Activated naive CD4-positive, alpha-beta T cell treated with anti-CD3 and anti-CD28 coated beads, Interleukin-2, amount 10 ng/mL, durations not matched to agents 7 days and 5 days (primary cell): ENCODE measurements around the gene LOXL1.
A peak's percentile ranks its signal among the peaks of the same experiment; 100 is the strongest.

Experiments used
- CTCF ChIA-PET: fragments of 350-600 bp; sonication (Branson Sonifier 250); formaldehyde crosslinking; loops from one replicate; lab custom pipeline; 2021; ENCODE audit warnings: antibody characterized with exemption; lab: Charles Lee
- DNase-seq: peaks from one replicate; pipeline ENCODE4 v3.0.0-alpha.2; 2020
- H3K27ac Mint-ChIP-seq: one replicate; pipeline ENCODE4 v1.8.0; 2021; ENCODE audit warnings: mild to moderate bottlenecking, moderate library complexity, mixed read lengths
- H3K27me3 Mint-ChIP-seq: one replicate; pipeline ENCODE4 v1.8.0; 2021; ENCODE audit warnings: mild to moderate bottlenecking, mixed read lengths
- H3K36me3 Mint-ChIP-seq: one replicate; pipeline ENCODE4 v1.8.0; 2021; ENCODE audit warnings: mixed read lengths
- H3K4me1 Mint-ChIP-seq: one replicate; pipeline ENCODE4 v1.8.0; 2021; ENCODE audit warnings: mixed read lengths
- H3K4me3 Mint-ChIP-seq: one replicate; pipeline ENCODE4 v1.8.0; 2021; ENCODE audit warnings: mild to moderate bottlenecking, moderate library complexity, mixed read lengths
- H3K9me3 Mint-ChIP-seq: one replicate; pipeline ENCODE4 v1.8.0; 2021; ENCODE audit warnings: mixed read lengths

Gene LOXL1, protein sequence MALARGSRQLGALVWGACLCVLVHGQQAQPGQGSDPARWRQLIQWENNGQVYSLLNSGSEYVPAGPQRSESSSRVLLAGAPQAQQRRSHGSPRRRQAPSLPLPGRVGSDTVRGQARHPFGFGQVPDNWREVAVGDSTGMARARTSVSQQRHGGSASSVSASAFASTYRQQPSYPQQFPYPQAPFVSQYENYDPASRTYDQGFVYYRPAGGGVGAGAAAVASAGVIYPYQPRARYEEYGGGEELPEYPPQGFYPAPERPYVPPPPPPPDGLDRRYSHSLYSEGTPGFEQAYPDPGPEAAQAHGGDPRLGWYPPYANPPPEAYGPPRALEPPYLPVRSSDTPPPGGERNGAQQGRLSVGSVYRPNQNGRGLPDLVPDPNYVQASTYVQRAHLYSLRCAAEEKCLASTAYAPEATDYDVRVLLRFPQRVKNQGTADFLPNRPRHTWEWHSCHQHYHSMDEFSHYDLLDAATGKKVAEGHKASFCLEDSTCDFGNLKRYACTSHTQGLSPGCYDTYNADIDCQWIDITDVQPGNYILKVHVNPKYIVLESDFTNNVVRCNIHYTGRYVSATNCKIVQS

DNA sequence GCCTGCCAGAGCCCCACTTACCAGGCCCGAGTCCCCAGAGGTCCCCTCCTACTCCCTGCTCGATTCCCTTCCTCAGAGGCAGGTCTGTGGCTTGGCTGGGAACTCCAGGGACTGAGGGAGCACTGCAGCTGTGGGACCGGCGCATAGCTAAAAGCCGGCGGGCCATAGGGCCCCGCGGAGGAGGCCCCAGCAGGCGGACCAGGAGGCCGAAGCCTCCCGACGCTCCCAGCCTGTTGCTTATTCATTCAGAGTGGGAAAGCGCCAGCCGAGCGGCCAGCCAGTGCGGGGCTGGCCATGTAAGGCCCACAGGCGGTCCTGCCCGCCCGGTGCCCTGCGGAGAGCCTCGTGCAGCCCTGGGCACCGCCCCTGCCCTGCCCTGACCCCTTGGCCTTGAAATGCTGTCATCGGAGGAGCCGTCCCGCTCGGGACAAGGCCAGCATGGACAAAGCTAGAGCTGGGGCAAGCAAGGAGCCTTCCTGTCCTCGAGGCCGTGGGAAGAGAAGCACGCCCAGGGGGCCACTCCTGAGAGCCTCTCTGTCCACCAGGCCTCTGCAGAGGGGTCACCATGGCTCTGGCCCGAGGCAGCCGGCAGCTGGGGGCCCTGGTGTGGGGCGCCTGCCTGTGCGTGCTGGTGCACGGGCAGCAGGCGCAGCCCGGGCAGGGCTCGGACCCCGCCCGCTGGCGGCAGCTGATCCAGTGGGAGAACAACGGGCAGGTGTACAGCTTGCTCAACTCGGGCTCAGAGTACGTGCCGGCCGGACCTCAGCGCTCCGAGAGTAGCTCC is at the start of gene LOXL1:
LOXL1 (plus strand) TSS at position 244 of the 784 bp plus-strand sequence; CDS start at position 566, 322 bp downstream.
- Mint-ChIP-seq H3K36me3 (peaks cover 2% of the 10 kb centered on the region), H3K27me3 (peaks cover 48% of the 10 kb centered on the region), H3K4me3 (peak within 1 kb of the TSS; percentile 64), H3K27ac (no peak within 1 kb of the TSS), H3K9me3 (no peaks in the 10 kb centered on the region), H3K4me1 (peaks cover 62% of the 10 kb centered on the region)
- no peak for DNase-seq
- CTCF ChIA-PET = interaction anchor here (1.2 to 4.6 kb wide), 7 partner anchors 12 to 32 kb away, joined by 5 to 34 read pairs (median 8); no protein-coding TSS in a partner anchor

- Mint-ChIP-seq H3K4me1 (no peaks in the 10 kb centered on the region), H3K27me3 (peaks cover 30% of the 10 kb centered on the region), H3K27ac (no peak overlapping the region), H3K9me3 (no peaks in the 10 kb centered on the region), H3K36me3 (no peaks in the 10 kb centered on the region), H3K4me3 (no peak overlapping the region)
- CTCF ChIA-PET = interaction anchor here (0.6 to 1.2 kb wide), 3 partner anchors 8 to 753 kb away, joined by 3 read pairs; no protein-coding TSS in a partner anchor
- no peak for DNase-seq
Observed at GRCh38 chr15:73879426-73879825, 46.8 kb upstream of the LOXL1 start.

DNA sequence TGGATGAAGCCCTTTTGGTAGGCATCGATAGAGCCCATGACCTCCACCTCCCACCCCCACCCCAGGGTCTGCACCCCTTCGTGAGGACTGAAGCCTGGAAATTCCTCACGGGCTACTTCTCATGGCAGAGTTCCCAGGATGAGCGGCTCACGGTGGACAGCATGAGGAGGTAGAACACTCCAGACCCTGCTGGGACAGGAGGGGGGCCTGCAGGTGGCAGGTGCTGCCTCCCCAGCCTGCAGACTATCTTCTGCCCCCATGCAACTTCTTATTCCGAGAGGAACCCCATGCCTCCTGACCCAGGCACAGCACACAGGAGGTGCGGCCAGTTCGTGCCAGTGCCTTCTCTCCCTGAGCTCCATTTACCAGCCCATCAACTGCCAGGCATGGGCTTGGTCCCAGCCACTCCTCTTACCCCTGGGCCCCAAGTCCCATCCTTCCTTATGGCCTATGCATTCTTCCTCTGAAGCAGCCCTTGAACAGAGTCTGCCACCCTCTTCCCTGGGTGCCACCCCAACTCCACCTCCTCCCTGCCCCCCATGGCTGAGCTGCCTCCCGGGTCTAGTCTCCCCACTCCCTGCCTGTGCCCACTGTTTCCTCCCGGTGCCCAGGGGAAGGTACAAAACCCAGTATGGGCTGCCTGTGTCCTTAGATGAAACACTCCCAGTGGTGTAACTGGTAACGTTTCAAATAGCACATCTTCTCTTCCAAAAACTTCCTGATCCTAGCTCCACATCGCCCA is 44.5 kb upstream of the LOXL1 start:
- Mint-ChIP-seq H3K27me3 (peaks cover 28% of the 10 kb centered on the region), H3K36me3 (no peaks in the 10 kb centered on the region), H3K4me3 (no peak overlapping the region), H3K9me3 (no peaks in the 10 kb centered on the region), H3K27ac (no peak overlapping the region), H3K4me1 (no peaks in the 10 kb centered on the region)
- CTCF ChIA-PET = no interaction called here
- no peak for DNase-seq

DNA sequence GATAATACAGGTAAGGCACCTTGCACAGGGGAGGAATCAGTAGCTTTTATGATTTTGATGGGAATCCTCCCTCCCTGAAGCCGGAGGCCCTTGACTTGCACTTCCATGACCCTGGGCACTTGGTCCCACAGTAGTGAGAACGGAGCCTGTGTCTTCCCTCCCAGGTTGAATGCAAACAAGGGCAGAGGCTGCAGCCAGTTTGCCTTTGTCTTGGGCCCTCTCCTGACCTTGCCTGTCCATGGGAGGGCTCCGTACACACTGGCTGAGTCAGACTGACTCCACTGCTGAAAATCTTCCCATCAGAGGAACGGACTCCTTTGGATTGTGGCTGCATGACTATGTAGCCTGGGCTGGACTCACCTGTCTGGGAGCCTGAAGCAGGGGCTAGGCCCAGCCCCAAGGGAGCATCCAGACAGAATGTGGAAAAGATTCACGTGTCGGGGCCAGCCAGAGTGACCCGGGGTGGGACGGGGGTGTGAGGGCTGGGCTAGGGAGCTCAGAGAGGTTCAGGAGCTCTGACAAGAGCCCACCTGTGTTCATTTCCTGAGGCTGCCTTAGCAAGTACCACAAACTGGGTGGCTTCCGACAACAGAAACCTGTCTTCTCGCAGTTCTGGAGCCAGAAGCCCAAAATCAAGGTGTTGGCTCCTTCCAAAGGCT is 43.4 kb upstream of the LOXL1 start:
- no peaks in the 10 kb centered on the region for H3K9me3 Mint-ChIP-seq
- no peak overlapping the region for H3K27ac Mint-ChIP-seq
- no peaks in the 10 kb centered on the region for H3K4me1 Mint-ChIP-seq
- CTCF ChIA-PET = no interaction called here
- DNase-seq = no peak
- peaks cover 28% of the 10 kb centered on the region for H3K27me3 Mint-ChIP-seq
- no peaks in the 10 kb centered on the region for H3K36me3 Mint-ChIP-seq
- H3K4me3 Mint-ChIP-seq = no peak overlapping the region

DNA sequence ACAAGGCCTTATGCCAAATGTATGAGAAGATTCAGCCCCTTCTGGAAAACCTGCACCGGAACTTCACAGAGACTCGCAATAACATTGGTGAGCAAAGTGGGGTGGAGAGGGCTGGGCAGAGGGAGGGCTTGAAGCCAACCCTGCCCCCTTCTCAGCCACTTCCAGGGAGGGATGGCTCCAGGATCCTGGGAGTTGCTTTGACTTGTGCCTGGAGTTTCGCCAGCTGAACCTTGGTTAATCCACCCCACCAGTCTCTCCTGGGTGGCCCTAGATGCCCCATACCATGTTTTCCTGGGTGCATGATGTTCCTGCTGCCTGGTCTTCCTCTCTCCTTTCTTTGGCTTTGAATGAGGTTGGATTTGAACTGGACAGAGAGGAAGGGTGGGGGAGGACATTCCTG is 42.1 kb upstream of the LOXL1 start:
- Mint-ChIP-seq H3K36me3 (no peaks in the 10 kb centered on the region), H3K4me3 (no peak overlapping the region), H3K27ac (peak overlapping the region; percentile 22), H3K4me1 (no peaks in the 10 kb centered on the region), H3K9me3 (no peaks in the 10 kb centered on the region), H3K27me3 (peaks cover 32% of the 10 kb centered on the region)
- no peak for DNase-seq
- CTCF ChIA-PET = interaction anchor here (1.9 kb wide), 1 partner anchor 10 kb away, joined by 6 read pairs; the partner anchor contains the start of gene TBC1D21

- H3K9me3 Mint-ChIP-seq = no peaks in the 10 kb centered on the region
- no peak overlapping the region for H3K27ac Mint-ChIP-seq
- no peaks in the 10 kb centered on the region for H3K36me3 Mint-ChIP-seq
- no peak for DNase-seq
- CTCF ChIA-PET = interaction anchor here (1.9 kb wide), 1 partner anchor 12 kb away, joined by 6 read pairs; the partner anchor contains the start of gene TBC1D21
- no peaks in the 10 kb centered on the region for H3K4me1 Mint-ChIP-seq
- peaks cover 50% of the 10 kb centered on the region for H3K27me3 Mint-ChIP-seq
- no peak overlapping the region for H3K4me3 Mint-ChIP-seq
Observed at GRCh38 chr15:73885954-73886700, 40.1 kb upstream of the LOXL1 start.

- DNase-seq = no peak
- CTCF ChIA-PET = interaction anchor here (1.1 kb wide), 1 partner anchor 7 kb away, joined by 3 read pairs; no protein-coding TSS in a partner anchor
- Mint-ChIP-seq H3K27ac (no peak overlapping the region), H3K36me3 (no peaks in the 10 kb centered on the region), H3K4me1 (no peaks in the 10 kb centered on the region), H3K27me3 (peaks cover 52% of the 10 kb centered on the region), H3K9me3 (no peaks in the 10 kb centered on the region), H3K4me3 (no peak overlapping the region)
Observed at GRCh38 chr15:73886717-73887345, 39.4 kb upstream of the LOXL1 start.

GRCh38 chr15:73887481-73887880 is 38.8 kb upstream of the LOXL1 start:
- DNase-seq = no peak
- H3K27ac Mint-ChIP-seq = no peak overlapping the region
- no peaks in the 10 kb centered on the region for H3K36me3 Mint-ChIP-seq
- H3K4me1 Mint-ChIP-seq = no peaks in the 10 kb centered on the region
- peaks cover 53% of the 10 kb centered on the region for H3K27me3 Mint-ChIP-seq
- CTCF ChIA-PET = interaction anchor here (1.0 to 1.4 kb wide), 4 partner anchors 8 to 23 kb away, joined by 3 to 4 read pairs (median 3); no protein-coding TSS in a partner anchor
- H3K9me3 Mint-ChIP-seq = no peaks in the 10 kb centered on the region
- no peak overlapping the region for H3K4me3 Mint-ChIP-seq

DNA sequence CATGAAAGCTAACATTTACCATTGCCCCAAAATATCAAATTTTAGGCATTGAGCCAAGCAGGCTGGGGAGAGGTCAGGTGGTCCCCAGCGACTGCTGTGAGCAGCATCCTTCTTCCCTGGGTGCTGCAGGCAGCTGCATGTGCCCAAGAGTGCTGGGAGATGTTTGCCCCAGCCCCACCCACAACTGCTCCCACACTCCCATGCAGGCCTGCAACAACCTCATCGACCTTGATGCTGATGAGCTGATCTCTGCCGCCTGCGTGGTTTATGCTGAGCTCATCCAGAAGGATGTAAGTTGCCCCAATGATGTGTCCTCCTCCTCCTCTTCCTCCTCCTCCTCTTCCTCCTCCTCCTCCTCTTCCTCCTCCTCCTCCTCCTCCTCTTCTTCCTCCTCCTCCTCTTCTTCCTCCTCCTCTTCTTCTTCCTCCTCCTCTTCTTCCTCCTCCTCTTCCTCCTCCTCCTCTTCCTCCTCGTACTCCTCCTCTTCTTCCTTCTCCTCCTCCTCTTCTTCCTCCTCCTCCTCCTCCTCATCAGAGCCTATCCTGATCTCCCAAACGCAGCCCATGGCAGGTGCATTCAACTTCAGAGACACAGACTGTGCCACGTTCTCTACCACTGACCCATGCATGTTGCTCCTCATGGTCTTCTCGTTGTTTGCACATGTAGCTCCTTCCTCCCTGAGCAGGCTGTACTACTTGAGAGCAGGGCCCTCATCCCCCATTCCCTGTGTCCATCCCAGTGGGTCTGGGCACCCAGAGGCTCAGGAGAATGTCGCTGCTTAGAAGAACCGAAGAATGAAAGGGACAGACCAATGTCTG is 37.8 kb upstream of the LOXL1 start:
- Mint-ChIP-seq H3K9me3 (peaks cover 3% of the 10 kb centered on the region), H3K4me3 (no peak overlapping the region), H3K36me3 (no peaks in the 10 kb centered on the region), H3K4me1 (no peaks in the 10 kb centered on the region), H3K27me3 (peaks cover 55% of the 10 kb centered on the region), H3K27ac (no peak overlapping the region)
- CTCF ChIA-PET = interaction anchor here (0.6 to 1.9 kb wide), 6 partner anchors 9 to 133 kb away, joined by 3 to 4 read pairs (median 3); no protein-coding TSS in a partner anchor
- DNase-seq = no peak

GRCh38 chr15:73889053-73889761 is 37.1 kb upstream of the LOXL1 start:
- H3K4me1 Mint-ChIP-seq = no peaks in the 10 kb centered on the region
- CTCF ChIA-PET = interaction anchor here (1.4 to 1.9 kb wide), 3 partner anchors 9 to 15 kb away, joined by 3 to 4 read pairs (median 4); no protein-coding TSS in a partner anchor
- H3K27me3 Mint-ChIP-seq = peaks cover 52% of the 10 kb centered on the region
- DNase-seq = no peak
- H3K4me3 Mint-ChIP-seq = no peak overlapping the region
- H3K36me3 Mint-ChIP-seq = no peaks in the 10 kb centered on the region
- no peak overlapping the region for H3K27ac Mint-ChIP-seq
- peaks cover 3% of the 10 kb centered on the region for H3K9me3 Mint-ChIP-seq

DNA sequence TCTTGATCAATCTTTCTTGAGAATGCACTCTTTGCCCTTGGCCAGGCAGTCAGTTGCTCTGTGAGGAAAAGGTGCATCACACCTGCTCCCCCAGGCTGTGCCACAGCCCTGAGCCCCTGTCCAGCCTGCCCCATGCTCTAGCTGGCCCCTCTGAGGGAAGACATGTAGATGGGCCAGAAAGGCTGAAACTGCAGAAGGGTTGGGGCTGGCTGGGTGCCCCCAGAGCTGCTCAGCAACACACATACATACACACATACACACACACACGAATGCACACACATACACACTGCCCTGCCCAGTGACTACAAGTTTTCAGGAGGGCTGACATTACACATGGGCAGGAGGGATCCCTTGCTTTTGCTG is 36.5 kb upstream of the LOXL1 start:
- DNase-seq = no peak
- H3K27ac Mint-ChIP-seq = no peak overlapping the region
- peaks cover 3% of the 10 kb centered on the region for H3K9me3 Mint-ChIP-seq
- H3K4me3 Mint-ChIP-seq = no peak overlapping the region
- no peaks in the 10 kb centered on the region for H3K4me1 Mint-ChIP-seq
- H3K27me3 Mint-ChIP-seq = peaks cover 52% of the 10 kb centered on the region
- CTCF ChIA-PET = interaction anchor here (1.5 to 1.9 kb wide), 2 partner anchors 8 to 16 kb away, joined by 4 read pairs; no protein-coding TSS in a partner anchor
- H3K36me3 Mint-ChIP-seq = no peaks in the 10 kb centered on the region
